GF-D8 (cell line): ENCODE measurements around the gene FANCM.
A peak's percentile ranks its signal among the peaks of the same experiment; 100 is the strongest.

ENCODE experiments used
- DNase-seq: peaks from one replicate; lab custom pipeline; 2025; lab: John Stamatoyannopoulos, UW

The FANCM gene, protein sequence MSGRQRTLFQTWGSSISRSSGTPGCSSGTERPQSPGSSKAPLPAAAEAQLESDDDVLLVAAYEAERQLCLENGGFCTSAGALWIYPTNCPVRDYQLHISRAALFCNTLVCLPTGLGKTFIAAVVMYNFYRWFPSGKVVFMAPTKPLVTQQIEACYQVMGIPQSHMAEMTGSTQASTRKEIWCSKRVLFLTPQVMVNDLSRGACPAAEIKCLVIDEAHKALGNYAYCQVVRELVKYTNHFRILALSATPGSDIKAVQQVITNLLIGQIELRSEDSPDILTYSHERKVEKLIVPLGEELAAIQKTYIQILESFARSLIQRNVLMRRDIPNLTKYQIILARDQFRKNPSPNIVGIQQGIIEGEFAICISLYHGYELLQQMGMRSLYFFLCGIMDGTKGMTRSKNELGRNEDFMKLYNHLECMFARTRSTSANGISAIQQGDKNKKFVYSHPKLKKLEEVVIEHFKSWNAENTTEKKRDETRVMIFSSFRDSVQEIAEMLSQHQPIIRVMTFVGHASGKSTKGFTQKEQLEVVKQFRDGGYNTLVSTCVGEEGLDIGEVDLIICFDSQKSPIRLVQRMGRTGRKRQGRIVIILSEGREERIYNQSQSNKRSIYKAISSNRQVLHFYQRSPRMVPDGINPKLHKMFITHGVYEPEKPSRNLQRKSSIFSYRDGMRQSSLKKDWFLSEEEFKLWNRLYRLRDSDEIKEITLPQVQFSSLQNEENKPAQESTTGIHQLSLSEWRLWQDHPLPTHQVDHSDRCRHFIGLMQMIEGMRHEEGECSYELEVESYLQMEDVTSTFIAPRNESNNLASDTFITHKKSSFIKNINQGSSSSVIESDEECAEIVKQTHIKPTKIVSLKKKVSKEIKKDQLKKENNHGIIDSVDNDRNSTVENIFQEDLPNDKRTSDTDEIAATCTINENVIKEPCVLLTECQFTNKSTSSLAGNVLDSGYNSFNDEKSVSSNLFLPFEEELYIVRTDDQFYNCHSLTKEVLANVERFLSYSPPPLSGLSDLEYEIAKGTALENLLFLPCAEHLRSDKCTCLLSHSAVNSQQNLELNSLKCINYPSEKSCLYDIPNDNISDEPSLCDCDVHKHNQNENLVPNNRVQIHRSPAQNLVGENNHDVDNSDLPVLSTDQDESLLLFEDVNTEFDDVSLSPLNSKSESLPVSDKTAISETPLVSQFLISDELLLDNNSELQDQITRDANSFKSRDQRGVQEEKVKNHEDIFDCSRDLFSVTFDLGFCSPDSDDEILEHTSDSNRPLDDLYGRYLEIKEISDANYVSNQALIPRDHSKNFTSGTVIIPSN (N-terminal part only)

DNA sequence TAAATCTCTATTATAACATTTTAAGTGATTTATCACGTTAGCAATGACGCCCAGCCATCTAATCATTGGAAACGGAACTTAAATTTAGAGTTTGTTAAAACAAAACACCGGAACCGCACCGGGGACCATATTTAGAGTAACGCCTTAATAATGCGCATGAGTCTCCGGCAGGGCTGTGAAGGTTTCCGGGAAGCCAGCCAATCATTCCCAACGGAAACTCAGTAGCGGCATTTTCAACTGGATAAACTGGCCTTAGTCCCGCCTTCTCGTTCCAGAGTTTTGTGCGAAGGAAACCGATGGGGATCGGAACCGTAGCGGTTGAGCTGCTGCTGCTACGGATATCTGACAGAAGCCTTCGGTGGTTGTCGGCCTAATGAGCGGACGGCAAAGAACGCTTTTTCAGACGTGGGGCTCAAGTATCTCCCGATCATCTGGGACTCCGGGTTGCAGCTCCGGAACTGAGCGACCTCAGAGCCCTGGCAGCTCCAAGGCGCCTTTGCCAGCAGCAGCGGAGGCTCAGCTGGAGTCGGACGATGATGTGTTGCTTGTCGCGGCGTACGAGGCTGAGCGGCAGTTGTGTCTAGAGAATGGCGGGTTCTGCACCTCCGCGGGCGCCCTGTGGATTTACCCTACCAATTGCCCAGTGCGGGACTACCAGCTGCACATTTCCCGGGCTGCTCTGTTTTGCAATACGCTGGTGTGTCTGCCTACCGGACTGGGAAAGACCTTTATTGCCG lies at the start of gene FANCM:
Gene FANCM, plus strand, starts transcription at position 272 of the 737 bp plus-strand sequence. Its CDS starts 102 bp downstream, at position 374.
- DNase-seq: peak; percentile 90

DNA sequence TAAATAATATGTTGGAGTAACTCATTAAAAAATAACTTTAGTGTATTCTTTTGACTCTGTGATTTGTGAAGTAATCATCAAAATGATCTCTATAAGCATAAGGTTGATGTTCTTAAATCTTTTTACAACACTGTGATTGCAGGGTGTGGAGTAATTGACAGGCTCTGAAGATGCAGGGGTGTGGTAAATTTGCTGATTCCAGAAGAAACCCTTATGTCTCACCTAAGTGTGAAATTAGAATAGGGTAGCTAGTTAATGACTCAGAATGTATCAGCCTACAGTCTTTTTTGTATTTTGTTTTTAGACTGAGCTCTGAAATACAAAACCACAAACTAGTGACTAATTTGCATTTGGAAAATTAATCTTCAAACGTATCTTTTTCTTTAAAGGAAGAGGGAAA lies 45.9 kb upstream of the FANCM start:
- DNase-seq: no peak

DNA sequence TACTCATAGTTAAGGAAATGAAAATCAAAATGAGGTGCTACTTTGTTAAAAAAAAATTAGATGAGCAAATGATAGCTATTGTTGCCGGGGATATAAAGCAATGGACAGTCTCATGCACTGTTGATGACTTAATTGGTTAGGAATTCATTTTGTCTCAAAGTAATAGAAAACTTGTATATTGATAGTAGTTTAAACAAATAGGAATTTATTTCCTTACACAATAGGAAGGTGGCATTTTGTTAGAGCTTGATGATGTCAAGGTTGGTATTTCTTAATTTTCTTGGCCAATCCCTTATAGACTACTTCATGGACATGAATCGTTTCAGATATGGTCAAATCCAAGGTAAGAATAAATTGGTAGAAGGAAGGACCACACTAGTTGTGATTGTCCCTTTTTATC lies 44.0 kb upstream of the FANCM start:
- no peak for DNase-seq

- DNase-seq: no peak
Observed at GRCh38 chr14:45094275-45094674, 41.5 kb upstream of the FANCM start.

DNA sequence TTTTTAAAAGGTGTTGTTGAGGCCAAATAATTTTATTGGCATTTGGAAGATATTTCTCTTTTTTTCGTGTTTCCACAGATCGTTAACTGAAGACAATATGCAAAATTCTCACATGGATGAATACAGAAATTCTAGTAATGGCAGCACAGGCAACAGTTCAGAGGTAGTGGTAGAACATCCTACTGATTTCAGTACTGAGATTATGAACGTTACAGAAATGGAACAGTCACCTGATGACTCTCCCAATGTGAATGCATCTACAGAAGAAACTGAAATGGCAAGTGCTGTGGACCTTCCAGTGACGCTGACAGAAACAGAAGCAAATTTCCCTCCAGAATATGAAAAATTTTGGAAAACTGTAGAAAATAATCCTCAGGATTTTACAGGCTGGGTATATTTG lies 40.6 kb upstream of the FANCM start:
- DNase-seq: no peak

- no peak for DNase-seq
Observed at GRCh38 chr14:45096218-45096617, 39.5 kb upstream of the FANCM start.

- no peak for DNase-seq
Observed at GRCh38 chr14:45103806-45104205, 31.9 kb upstream of the FANCM start.

DNA sequence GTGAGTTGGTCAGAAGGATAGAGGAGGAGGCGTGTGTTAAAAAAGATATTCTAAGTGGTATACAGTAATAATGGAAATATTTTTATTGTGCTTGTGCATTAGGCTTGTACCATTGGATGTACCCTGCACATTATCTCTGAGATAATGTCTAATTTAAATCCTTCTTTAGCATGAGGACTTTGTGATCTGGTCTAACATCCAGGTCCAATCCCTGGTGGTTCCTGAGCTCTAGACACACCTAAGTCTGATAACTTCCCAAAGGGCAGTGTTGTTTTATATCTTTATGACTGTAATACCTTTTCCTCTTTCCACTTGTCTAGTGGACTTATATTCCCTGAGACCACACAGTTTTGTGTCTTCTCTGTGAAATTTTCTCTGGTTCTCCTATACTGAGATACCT lies 31.2 kb upstream of the FANCM start:
- DNase-seq: no peak

GRCh38 chr14:45112896-45113781 lies 22.6 kb upstream of the FANCM start:
- no peak for DNase-seq

DNA sequence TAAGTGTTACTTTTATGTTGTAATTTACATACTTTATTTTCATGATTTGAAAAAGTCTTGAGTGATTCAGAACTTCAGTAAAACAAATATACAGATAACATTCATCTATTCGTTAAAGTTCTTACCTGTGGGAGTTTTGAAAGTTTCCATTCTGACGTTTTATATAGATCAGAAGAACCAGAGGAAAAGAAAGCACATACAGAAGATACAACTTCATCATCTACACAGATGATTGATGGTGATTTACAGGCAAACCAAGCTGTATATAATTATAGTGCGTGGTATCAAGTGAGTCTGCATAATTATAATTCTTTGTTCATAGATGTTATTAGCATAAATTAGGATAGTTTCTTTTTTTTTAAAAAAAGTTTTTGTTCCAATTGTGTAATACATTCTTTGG lies 21.4 kb upstream of the FANCM start:
- DNase-seq: no peak

DNA sequence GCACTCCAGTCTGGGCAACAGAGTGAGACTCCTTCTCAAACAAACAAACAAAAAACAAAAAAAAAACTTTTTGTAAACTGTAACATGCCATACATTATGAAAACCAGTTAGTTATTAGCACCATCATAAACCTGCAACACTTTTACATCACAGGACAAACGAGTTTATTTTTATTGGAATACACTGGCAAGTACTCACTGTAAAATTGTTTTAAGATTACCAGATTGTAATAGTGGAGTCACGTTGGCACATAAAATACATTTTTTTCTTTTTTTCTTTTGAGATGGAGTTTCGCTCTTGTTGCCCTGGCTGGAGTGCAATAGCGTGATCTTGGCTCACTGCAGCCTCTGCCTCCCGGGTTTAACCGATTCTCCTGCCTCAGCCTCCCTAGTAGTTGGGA lies 17.1 kb upstream of the FANCM start:
- no peak for DNase-seq

- DNase-seq: no peak
Observed at GRCh38 chr14:45120096-45120495, 15.6 kb upstream of the FANCM start.

DNA sequence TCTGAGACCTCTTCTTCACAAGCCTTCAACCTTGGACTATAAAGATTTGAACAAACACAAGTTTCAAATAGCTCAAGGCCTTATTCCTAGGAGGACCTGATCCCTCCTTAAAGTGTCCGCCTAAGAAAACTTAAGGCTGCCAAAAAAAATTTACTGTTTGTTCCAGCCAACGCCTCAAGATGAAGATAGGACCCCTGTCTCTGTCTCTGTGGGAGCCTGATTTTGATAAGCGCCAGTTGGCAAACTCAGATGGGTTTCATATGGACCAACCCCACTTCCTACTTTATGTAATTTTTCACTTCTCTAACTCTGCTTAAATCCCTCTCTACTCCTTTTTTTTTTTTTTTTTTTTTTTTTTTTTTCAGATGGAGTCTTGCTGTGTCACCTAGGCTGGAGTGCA lies 12.5 kb upstream of the FANCM start:
- no peak for DNase-seq

- no peak for DNase-seq
Observed at GRCh38 chr14:45125754-45126153, 10.0 kb upstream of the FANCM start.

DNA sequence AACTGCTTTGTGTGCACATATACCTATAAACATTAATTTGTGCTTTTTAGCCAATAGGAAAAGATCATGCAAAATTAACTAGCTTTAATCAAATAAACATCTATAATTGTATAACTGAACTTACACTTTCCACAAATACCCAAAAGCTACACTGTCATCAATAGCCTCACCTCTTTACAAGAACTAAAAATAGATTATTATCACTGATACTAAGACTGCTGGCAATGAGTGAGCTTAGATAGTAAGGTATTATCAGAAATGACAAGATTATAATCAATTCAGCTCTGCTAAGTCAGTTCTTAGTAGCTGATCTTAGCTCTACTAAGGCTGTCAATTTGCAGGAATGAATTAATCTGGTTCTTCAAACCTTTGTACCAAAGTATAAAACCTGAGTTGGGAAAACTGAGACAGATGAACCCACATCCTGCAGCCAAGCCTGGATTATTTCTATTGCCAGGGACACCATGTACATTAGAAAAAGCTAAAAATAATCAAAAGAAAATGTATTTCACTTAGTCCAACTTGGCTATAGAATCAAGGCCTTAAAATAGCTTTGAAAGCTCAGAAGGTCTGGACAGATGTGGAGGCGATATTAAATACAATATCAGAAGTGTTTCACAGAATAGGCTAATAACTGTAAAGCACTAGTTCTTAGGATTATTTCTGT lies 6.6 kb upstream of the FANCM start:
- no peak for DNase-seq

DNA sequence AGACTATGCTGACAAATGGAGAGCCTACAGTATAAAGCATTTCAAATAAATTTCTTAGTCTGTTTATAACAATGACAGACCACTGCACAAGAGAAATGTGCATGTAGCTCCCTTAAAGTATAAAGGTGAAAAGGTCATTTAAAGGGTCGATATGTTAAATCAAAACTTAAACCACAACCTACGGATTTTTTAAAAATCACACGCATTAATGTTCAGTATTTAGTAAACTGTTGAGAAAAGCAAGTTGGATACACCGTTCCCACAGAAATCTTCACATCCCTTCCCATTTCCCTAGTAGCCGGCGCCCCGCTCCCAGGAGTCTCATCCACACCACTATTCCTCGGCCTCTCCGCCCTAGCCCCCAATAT lies 2.1 kb upstream of the FANCM start:
- DNase-seq: no peak

GRCh38 chr14:45134051-45134958 lies 1.4 kb upstream of the FANCM start, which contains the start of gene FKBP3:
Gene FKBP3, minus strand, starts transcription at chr14:45134481. Its CDS starts 25 bp downstream, at chr14:45134456.
- DNase-seq: peak; percentile 97

DNA sequence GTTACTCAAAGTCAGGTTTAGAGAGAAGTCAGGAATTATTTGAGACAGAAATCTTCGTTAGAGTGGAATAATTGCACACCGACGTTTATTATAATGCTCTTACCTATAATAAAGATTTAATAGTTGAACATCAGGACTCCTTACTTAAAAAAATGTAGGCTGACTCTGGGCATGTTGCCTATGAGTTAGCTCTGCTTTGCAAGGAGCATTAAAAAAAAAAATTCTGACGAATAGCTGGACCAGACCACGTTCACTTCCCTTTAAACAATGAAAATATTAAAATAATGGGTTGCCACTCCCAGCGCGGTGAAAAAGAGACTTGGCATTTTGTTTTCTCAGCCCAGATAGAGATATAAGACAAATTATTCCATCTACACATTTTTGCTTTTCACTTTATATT lies 574 bp upstream of the FANCM start:
- DNase-seq: no peak

DNA sequence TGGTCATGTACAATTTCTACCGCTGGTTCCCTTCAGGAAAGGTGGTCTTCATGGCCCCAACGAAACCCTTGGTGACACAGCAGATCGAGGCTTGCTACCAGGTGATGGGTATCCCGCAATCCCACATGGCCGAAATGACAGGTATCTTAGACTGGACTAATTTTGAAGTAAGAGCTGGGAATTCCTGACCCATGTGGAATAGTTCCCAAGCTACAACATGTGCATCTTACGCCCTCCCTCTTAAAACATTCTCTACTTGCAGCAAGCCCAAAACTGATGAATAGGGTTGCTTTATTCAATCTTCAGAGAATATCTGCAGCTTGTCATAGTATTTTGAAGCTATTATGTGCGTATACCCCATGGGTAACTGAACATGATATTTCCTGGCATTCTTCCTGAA lies 669 bp downstream of the FANCM start:
- DNase-seq: no peak
